Liver (tissue), 3 donors: ENCODE data around the gene NDUFAF2.
"Not testable (repeated sequence)": the region's sequence is repeated elsewhere in the genome, so short reads cannot be mapped to it uniquely, and the experiment has no call there.

Experiments
- EGR1 ChIP-seq, 2 donors: IDR thresholded peaks; 2 replicates each; pipeline ENCODE4 v1.6.1; 2016 to 2018; ENCODE audit warnings: antibody characterized with exemption in 2 of 2, low read depth in 2 of 2
- GABPA ChIP-seq, 2 donors: IDR thresholded peaks in 1 of 2; conservative IDR thresholded peaks in 1 of 2; 2 replicates each; pipeline ENCODE4 v1.6.1; 2016; ENCODE audit warnings: antibody characterized with exemption in 2 of 2, mild to moderate bottlenecking in 1 of 2, moderate library complexity in 1 of 2
- JUND ChIP-seq, 2 donors: IDR thresholded peaks; 2 replicates each; pipeline ENCODE4 v1.6.1; 2016; ENCODE audit warnings: antibody characterized with exemption in 2 of 2
- RAD21 ChIP-seq, 2 donors: IDR thresholded peaks; 2 replicates each; pipeline ENCODE4 v1.6.1; 2016; ENCODE audit warnings: antibody characterized with exemption in 2 of 2, mild to moderate bottlenecking in 2 of 2
- SP1 ChIP-seq: IDR thresholded peaks from 2 replicates; pipeline ENCODE4 v1.6.1; 2018; ENCODE audit warnings: antibody characterized with exemption, mild to moderate bottlenecking
- YY1 ChIP-seq: IDR thresholded peaks from 2 replicates; pipeline ENCODE4 v1.6.1; 2016; ENCODE audit warnings: antibody characterized with exemption, mild to moderate bottlenecking
- TF ChIP-seq, protein P1 (sequence below): fragments of 150-350 bp; IDR thresholded peaks from 2 replicates; pipeline ENCODE4 v1.5.1; 2017; ENCODE audit warnings: improper control_type of control experiment, low read depth, low read length; ENCODE audit not compliant: missing input control
- TF ChIP-seq, protein P2 (sequence below): IDR thresholded peaks from 2 replicates; pipeline ENCODE4 v1.6.1; 2016; ENCODE audit warnings: antibody characterized with exemption
- TF ChIP-seq, protein P3 (sequence below): IDR thresholded peaks from 2 replicates; pipeline ENCODE4 v1.6.1; 2016; ENCODE audit warnings: antibody characterized with exemption, mild to moderate bottlenecking
- TF ChIP-seq, protein P4 (sequence below): IDR thresholded peaks from 2 replicates; pipeline ENCODE4 v1.6.1; 2016; ENCODE audit warnings: antibody characterized with exemption
- TF ChIP-seq, protein P5 (sequence below): IDR thresholded peaks from 2 replicates; pipeline ENCODE4 v1.6.1; 2016; ENCODE audit warnings: antibody characterized with exemption
- donor health status: healthy.
- donor health status: healthy.

DNA sequence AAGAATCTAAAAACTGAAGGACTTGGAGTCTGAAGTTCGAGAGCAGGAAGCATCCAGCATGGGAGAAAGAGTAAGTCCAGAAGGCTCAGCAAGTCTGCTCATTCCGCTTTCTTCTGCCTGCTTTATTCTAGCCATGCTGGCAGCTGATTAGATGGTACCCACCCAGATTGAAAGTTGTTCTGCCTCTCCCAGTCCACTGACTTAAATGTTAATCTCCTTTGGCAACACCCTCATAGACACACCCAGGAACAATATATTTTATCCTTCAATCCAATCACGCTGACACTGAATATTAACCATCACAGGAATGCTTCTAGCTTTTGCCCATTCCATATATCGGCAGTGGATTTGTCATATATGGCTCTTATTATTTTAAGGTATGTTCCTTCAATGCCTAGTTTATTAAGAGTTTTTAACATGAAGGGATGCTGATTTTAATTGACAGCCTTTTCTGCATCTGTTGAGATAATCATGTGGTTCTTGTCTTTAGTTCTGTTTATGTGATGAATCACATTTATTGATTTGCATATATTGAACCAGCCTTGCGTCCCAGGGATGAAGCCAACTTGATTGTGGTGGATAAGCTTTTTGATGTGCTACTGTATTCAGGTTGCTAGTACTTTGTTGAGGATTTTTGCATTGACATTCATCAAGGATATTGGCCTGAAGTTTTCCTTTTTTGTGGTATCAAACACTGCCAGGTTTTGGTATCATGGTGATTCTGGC is 148.2 kb downstream of the NDUFAF2 start:
- TF ChIP-seq SP1; EGR1 (IDR thresholded peaks at IDR 0.05; ENCODE audit: low read depth in 2 of 2); RAD21 (IDR thresholded peaks at IDR 0.05); JUND (IDR thresholded peaks at IDR 0.05); GABPA (IDR thresholded peaks at IDR 0.05 in 1 of 2, conservative IDR thresholded peaks at IDR 0.05 in 1 of 2); YY1: not testable (repeated sequence)
- TF ChIP-seq, protein P1, sequence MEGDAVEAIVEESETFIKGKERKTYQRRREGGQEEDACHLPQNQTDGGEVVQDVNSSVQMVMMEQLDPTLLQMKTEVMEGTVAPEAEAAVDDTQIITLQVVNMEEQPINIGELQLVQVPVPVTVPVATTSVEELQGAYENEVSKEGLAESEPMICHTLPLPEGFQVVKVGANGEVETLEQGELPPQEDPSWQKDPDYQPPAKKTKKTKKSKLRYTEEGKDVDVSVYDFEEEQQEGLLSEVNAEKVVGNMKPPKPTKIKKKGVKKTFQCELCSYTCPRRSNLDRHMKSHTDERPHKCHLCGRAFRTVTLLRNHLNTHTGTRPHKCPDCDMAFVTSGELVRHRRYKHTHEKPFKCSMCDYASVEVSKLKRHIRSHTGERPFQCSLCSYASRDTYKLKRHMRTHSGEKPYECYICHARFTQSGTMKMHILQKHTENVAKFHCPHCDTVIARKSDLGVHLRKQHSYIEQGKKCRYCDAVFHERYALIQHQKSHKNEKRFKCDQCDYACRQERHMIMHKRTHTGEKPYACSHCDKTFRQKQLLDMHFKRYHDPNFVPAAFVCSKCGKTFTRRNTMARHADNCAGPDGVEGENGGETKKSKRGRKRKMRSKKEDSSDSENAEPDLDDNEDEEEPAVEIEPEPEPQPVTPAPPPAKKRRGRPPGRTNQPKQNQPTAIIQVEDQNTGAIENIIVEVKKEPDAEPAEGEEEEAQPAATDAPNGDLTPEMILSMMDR = not testable (repeated sequence)
- TF ChIP-seq, protein P2, sequence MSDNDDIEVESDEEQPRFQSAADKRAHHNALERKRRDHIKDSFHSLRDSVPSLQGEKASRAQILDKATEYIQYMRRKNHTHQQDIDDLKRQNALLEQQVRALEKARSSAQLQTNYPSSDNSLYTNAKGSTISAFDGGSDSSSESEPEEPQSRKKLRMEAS = not testable (repeated sequence)
- TF ChIP-seq, protein P3, sequence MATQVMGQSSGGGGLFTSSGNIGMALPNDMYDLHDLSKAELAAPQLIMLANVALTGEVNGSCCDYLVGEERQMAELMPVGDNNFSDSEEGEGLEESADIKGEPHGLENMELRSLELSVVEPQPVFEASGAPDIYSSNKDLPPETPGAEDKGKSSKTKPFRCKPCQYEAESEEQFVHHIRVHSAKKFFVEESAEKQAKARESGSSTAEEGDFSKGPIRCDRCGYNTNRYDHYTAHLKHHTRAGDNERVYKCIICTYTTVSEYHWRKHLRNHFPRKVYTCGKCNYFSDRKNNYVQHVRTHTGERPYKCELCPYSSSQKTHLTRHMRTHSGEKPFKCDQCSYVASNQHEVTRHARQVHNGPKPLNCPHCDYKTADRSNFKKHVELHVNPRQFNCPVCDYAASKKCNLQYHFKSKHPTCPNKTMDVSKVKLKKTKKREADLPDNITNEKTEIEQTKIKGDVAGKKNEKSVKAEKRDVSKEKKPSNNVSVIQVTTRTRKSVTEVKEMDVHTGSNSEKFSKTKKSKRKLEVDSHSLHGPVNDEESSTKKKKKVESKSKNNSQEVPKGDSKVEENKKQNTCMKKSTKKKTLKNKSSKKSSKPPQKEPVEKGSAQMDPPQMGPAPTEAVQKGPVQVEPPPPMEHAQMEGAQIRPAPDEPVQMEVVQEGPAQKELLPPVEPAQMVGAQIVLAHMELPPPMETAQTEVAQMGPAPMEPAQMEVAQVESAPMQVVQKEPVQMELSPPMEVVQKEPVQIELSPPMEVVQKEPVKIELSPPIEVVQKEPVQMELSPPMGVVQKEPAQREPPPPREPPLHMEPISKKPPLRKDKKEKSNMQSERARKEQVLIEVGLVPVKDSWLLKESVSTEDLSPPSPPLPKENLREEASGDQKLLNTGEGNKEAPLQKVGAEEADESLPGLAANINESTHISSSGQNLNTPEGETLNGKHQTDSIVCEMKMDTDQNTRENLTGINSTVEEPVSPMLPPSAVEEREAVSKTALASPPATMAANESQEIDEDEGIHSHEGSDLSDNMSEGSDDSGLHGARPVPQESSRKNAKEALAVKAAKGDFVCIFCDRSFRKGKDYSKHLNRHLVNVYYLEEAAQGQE = not testable (repeated sequence)
- TF ChIP-seq, protein P4, sequence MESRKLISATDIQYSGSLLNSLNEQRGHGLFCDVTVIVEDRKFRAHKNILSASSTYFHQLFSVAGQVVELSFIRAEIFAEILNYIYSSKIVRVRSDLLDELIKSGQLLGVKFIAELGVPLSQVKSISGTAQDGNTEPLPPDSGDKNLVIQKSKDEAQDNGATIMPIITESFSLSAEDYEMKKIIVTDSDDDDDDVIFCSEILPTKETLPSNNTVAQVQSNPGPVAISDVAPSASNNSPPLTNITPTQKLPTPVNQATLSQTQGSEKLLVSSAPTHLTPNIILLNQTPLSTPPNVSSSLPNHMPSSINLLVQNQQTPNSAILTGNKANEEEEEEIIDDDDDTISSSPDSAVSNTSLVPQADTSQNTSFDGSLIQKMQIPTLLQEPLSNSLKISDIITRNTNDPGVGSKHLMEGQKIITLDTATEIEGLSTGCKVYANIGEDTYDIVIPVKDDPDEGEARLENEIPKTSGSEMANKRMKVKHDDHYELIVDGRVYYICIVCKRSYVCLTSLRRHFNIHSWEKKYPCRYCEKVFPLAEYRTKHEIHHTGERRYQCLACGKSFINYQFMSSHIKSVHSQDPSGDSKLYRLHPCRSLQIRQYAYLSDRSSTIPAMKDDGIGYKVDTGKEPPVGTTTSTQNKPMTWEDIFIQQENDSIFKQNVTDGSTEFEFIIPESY = not testable (repeated sequence)
- TF ChIP-seq, protein P5, sequence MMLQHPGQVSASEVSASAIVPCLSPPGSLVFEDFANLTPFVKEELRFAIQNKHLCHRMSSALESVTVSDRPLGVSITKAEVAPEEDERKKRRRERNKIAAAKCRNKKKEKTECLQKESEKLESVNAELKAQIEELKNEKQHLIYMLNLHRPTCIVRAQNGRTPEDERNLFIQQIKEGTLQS = not testable (repeated sequence)
